Measurements from ENCODE around the gene HOMER2.

Gene HOMER2

DNA sequence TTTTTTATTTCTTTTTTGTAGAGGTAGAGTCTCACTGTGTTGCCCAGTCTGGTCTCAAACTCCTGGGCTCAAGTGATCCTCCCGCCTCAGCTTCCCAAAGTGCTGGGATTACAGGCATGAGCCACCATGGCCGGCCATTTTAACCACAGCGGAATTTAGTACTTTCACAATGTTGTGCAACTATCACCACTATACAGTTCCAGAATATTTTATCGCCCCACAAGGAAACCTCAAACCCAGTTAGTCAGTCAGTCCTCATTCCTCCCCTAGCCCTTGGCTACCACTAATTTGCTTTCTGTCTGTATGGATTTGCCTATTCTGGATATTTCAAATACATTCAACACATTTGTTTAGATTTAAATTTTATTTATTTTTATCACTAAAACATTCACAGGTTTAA lies 15.5 kb upstream of the HOMER2 start:
- TF ChIP-seq, protein P1, sequence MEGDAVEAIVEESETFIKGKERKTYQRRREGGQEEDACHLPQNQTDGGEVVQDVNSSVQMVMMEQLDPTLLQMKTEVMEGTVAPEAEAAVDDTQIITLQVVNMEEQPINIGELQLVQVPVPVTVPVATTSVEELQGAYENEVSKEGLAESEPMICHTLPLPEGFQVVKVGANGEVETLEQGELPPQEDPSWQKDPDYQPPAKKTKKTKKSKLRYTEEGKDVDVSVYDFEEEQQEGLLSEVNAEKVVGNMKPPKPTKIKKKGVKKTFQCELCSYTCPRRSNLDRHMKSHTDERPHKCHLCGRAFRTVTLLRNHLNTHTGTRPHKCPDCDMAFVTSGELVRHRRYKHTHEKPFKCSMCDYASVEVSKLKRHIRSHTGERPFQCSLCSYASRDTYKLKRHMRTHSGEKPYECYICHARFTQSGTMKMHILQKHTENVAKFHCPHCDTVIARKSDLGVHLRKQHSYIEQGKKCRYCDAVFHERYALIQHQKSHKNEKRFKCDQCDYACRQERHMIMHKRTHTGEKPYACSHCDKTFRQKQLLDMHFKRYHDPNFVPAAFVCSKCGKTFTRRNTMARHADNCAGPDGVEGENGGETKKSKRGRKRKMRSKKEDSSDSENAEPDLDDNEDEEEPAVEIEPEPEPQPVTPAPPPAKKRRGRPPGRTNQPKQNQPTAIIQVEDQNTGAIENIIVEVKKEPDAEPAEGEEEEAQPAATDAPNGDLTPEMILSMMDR (IDR thresholded peaks at IDR 0.05; ENCODE audit: low read depth, low read length, poor library complexity, severe bottlenecking): no peak
- no peak for TF ChIP-seq EZH2phosphoT487 (IDR thresholded peaks at IDR 0.05; ENCODE audit: borderline replicate concordance, low read length)
- H3K4me1 ChIP-seq (ENCODE audit: control insufficient read depth, low read length): no peaks in the 10 kb centered on the region
- no peak overlapping the region for H3K4me2 ChIP-seq (ENCODE audit: low read length)
- no peaks in the 10 kb centered on the region for H3K9me2 ChIP-seq (replicated peaks; ENCODE audit: control insufficient read depth, low read length)
- no peaks in the 10 kb centered on the region for H3F3A ChIP-seq (ENCODE audit: control insufficient read depth, insufficient read depth)
- H3K4me3 ChIP-seq (ENCODE audit: low read length): no peak overlapping the region
- H3K36me3 ChIP-seq (ENCODE audit: control insufficient read depth, low read length): no peaks in the 10 kb centered on the region
- no peaks in the 10 kb centered on the region for H3K9me3 ChIP-seq (ENCODE audit: control insufficient read depth, insufficient read depth, low read length)
- H3K27me3 ChIP-seq (ENCODE audit: control insufficient read depth, low read length): 0 out of 2 replicates have a peak, but pooled peaks cover 4% of the 10 kb centered on the region
- H4K20me1 ChIP-seq (ENCODE audit: control insufficient read depth, insufficient read depth, low read depth, low read length): no peaks in the 10 kb centered on the region
- no peaks in the 10 kb centered on the region for H3K79me2 ChIP-seq (ENCODE audit: control insufficient read depth, low read length)
- H3K27ac ChIP-seq (ENCODE audit: low read depth, low read length): no peak overlapping the region

DNA sequence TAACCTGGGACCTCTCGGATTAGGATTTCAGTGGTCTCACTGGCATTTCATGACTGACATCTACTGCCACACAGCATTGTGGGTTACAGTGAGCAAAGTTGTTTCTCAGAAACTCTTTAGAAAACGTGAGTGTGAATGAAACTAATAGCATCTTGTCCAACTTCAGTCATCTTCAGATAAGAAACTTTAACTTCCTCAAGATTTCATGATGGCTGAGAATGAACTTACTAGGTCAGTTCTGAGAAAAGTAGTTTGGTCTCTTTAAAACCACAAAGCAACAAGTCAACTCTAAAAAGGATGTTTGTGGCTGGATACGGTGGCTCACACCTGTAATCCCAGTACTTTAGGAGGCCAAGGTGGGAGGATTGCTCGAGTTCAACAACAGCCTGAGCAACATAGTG lies 14.2 kb upstream of the HOMER2 start:
- 0 out of 2 replicates have a peak, but pooled peaks cover 4% of the 10 kb centered on the region for H3K27me3 ChIP-seq (ENCODE audit: control insufficient read depth, low read length)

DNA sequence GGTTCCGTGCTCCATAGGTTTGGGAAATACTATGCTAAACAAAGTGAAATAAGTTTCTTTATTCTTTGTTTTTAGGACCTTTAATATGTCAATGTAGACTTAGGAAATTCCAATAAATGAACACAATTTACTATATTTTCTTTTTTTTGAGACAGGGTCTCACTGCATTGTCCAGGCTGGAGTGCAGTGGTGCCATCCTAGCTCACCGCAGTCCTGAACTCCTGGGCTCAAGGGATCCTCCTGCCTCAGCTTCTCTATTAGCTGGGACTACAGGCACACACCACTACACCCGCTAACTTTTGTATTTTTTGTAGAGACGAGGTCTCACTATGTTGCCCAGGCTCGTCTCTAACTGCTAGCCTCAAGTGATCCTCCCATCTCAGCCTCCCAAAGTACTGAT lies 12.4 kb upstream of the HOMER2 start:
- Histone ChIP-seq H3K27me3 (ENCODE audit: control insufficient read depth, low read length) (0 out of 2 replicates have a peak, but pooled peaks cover 4% of the 10 kb centered on the region), H3K4me2 (ENCODE audit: low read length) (no peak overlapping the region), H3K9me3 (ENCODE audit: control insufficient read depth, insufficient read depth, low read length) (no peaks in the 10 kb centered on the region), H3F3A (ENCODE audit: control insufficient read depth, insufficient read depth) (no peaks in the 10 kb centered on the region), H3K9me2 (replicated peaks; ENCODE audit: control insufficient read depth, low read length) (no peaks in the 10 kb centered on the region), H3K4me3 (ENCODE audit: low read length) (no peak overlapping the region), H3K4me1 (ENCODE audit: control insufficient read depth, low read length) (no peaks in the 10 kb centered on the region), H3K27ac (ENCODE audit: low read depth, low read length) (no peak overlapping the region), H3K36me3 (ENCODE audit: control insufficient read depth, low read length) (no peaks in the 10 kb centered on the region), H3K79me2 (ENCODE audit: control insufficient read depth, low read length) (no peaks in the 10 kb centered on the region), H4K20me1 (ENCODE audit: control insufficient read depth, insufficient read depth, low read depth, low read length) (no peaks in the 10 kb centered on the region)
- no peak for TF ChIP-seq EZH2phosphoT487 (IDR thresholded peaks at IDR 0.05; ENCODE audit: borderline replicate concordance, low read length)
- TF ChIP-seq, protein P1 (IDR thresholded peaks at IDR 0.05; ENCODE audit: low read depth, low read length, poor library complexity, severe bottlenecking): no peak

More for the DNA sequence above, 14.2 kb upstream of the HOMER2 start:
- TF ChIP-seq, protein P1 (IDR thresholded peaks at IDR 0.05; ENCODE audit: low read depth, low read length, poor library complexity, severe bottlenecking): no peak
- no peak for TF ChIP-seq EZH2phosphoT487 (IDR thresholded peaks at IDR 0.05; ENCODE audit: borderline replicate concordance, low read length)
- Histone ChIP-seq H3K36me3 (ENCODE audit: control insufficient read depth, low read length) (no peaks in the 10 kb centered on the region), H4K20me1 (ENCODE audit: control insufficient read depth, insufficient read depth, low read depth, low read length) (no peaks in the 10 kb centered on the region), H3K27ac (ENCODE audit: low read depth, low read length) (no peak overlapping the region), H3K4me1 (ENCODE audit: control insufficient read depth, low read length) (no peaks in the 10 kb centered on the region), H3K4me3 (ENCODE audit: low read length) (no peak overlapping the region), H3F3A (ENCODE audit: control insufficient read depth, insufficient read depth) (no peaks in the 10 kb centered on the region), H3K4me2 (ENCODE audit: low read length) (no peak overlapping the region), H3K9me2 (replicated peaks; ENCODE audit: control insufficient read depth, low read length) (no peaks in the 10 kb centered on the region), H3K9me3 (ENCODE audit: control insufficient read depth, insufficient read depth, low read length) (no peaks in the 10 kb centered on the region), H3K79me2 (ENCODE audit: control insufficient read depth, low read length) (no peaks in the 10 kb centered on the region)
